Measurements from ENCODE around the gene CCNK. TPM values are rescaled to one million over a fixed set of nuclear protein-coding genes. Genes with fewer than 3 reads are reported as not detected.

The CCNK gene
- total RNA-seq, 2 donors from 2014 or later: 5.3 to 9.6 TPM

- no peak for DNase-seq
- ATAC-seq: no peak
- TF ChIP-seq CTCF (IDR thresholded peaks at IDR 0.05): no peak
- Histone ChIP-seq H3K27ac (peak overlapping the region; percentile 91 to 97 (median 92)), H3K4me1 (peaks cover 91% of the 10 kb centered on the region), H3K27me3 (no peaks in the 10 kb centered on the region), H3K4me3 (no peak overlapping the region), H3K9me3 (no peaks in the 10 kb centered on the region), H3K36me3 (replicated peaks in 1 of 2; ENCODE audit: insufficient read depth in 1 of 2, low read depth in 2 of 2) (no peaks in the 10 kb centered on the region)
- intact Hi-C loops (cut with DNase I): no loop called here
- 67 to 81% methylated on average over 8 to 10 of the region's 10 CpGs for WGBS, 2 donors
Observed at GRCh38 chr14:99556134-99556791, 75.1 kb downstream of the CCNK start.

DNA sequence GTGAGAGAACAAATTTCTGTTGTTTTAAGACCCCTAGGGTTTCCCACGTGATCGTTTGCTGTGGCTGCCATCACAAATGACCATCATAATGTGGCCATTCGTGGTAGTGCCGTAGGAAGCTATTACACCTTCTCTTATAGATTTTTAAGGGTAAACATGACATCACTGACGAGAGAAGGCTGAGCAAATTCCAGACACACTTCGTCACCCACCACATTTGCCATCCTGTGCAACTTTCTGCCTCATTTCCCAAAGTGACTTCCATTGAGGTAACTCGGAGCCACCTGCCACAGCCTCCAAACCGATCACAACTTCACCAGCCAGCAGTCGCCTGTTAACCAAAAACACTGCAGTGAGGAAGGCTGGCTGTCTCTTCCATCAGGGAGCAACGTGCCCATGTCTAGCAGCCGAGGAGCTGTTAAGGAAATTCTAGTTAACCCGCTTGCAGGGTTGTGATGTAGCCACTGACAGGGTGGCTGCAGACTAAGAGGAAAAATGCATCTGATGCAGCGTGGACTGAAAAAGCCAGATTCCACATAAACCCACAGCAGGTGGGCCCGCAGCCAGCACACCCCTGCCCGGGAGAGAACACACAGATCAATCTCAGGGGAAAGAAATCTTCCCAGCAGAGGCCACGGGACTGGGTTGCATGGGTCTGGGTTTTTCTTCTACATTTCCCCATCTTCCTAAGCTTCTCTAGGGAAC, 78.2 kb downstream of the CCNK start:
- DNase-seq (no peak), ATAC-seq (no peak)
- 64 to 69% methylated on average over 15 to 16 of the region's 16 CpGs for WGBS, 2 donors
- intact Hi-C loops (cut with DNase I): no loop called here
- H3K27me3 ChIP-seq: no peaks in the 10 kb centered on the region
- no peak overlapping the region for H3K4me3 ChIP-seq
- no peaks in the 10 kb centered on the region for H3K9me3 ChIP-seq
- peaks cover 91% of the 10 kb centered on the region for H3K4me1 ChIP-seq
- TF ChIP-seq CTCF (IDR thresholded peaks at IDR 0.05) (no peak), POLR2A (IDR thresholded peaks at IDR 0.05) (no peak)
- H3K27ac ChIP-seq: peak overlapping the region in 3 of 4 donors; percentile 88 to 91 (median 88)
- no peaks in the 10 kb centered on the region for H3K36me3 ChIP-seq (replicated peaks in 1 of 2; ENCODE audit: insufficient read depth in 1 of 2, low read depth in 2 of 2)

DNA sequence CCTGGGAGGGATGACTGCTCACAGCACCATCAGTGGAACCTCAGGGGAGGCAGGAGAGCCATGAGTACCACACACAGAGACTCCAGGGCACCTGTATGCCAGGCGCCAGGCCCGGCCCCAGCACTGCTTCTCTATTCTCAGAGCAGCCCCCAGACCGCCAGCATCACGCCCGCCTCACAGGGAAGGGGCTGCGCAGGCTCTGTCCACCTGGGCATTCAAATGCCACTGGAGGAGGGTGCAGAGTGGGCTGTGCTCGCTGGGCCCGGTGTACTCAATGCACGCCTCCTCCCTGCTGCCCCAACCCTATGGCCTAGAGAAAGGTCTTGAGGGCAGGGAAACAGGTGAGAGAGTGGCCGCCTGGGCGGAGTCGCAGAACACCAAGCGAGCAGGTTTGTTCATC, 79.2 kb downstream of the CCNK start:
- ATAC-seq (no peak), DNase-seq (no peak)
- Histone ChIP-seq H3K4me1 (peaks cover 91% of the 10 kb centered on the region), H3K9me3 (no peaks in the 10 kb centered on the region), H3K27ac (peak overlapping the region; percentile 65 to 91 (median 88)), H3K4me3 (no peak overlapping the region), H3K36me3 (replicated peaks in 1 of 2; ENCODE audit: insufficient read depth in 1 of 2, low read depth in 2 of 2) (no peaks in the 10 kb centered on the region), H3K27me3 (no peaks in the 10 kb centered on the region)
- 90 to 91% methylated on average over 7 to 13 of the region's 13 CpGs for WGBS, 2 donors
- TF ChIP-seq POLR2A (IDR thresholded peaks at IDR 0.05) (no peak), CTCF (IDR thresholded peaks at IDR 0.05) (no peak)
- intact Hi-C loops (cut with DNase I): no loop called here

GRCh38 chr14:99560922-99561683, 79.9 kb downstream of the CCNK start:
- intact Hi-C loops (cut with DNase I): no loop called here
- ATAC-seq: peak; percentile 77
- H3K27ac ChIP-seq: peak overlapping the region; percentile 65 to 91 (median 88)

More at GRCh38 chr14:99560922-99561683, 79.9 kb downstream of the CCNK start:
- H3K4me3 ChIP-seq: no peak overlapping the region
- H3K4me1 ChIP-seq: peaks cover 91% of the 10 kb centered on the region
- peak; percentile 76 to 87 (median 86) for DNase-seq
- peak in 2 of 7 experiments; percentile 16 to 30 for TF ChIP-seq CTCF (IDR thresholded peaks at IDR 0.05)
- TF ChIP-seq POLR2A (IDR thresholded peaks at IDR 0.05): peak in 2 of 3 donors; percentile 27 to 39
- 17 to 37% methylated on average over 6 to 14 of the region's 15 CpGs for WGBS, 2 donors
- H3K36me3 ChIP-seq (replicated peaks in 1 of 2; ENCODE audit: insufficient read depth in 1 of 2, low read depth in 2 of 2): no peaks in the 10 kb centered on the region
- no peaks in the 10 kb centered on the region for H3K27me3 ChIP-seq
- H3K9me3 ChIP-seq: no peaks in the 10 kb centered on the region
